Right lobe of liver (tissue), 6 donors: ENCODE measurements around the gene ETFA. TPM values are rescaled to one million over a fixed set of nuclear protein-coding genes. Genes with fewer than 3 reads are reported as not detected.

ENCODE experiments used
- ATAC-seq, 4 donors: fragments of 200-7000 bp; cut with Tn5 transposase; one replicate each; pipeline ENCODE4 v1.9.1; 2020; ENCODE audit warnings: mild to moderate bottlenecking in 4 of 4, moderate library complexity in 4 of 4
- DNase-seq, 3 donors: peaks; one replicate each; pipeline ENCODE4 v3.0.0-alpha.2; 2020
- H3K27ac ChIP-seq, 3 donors: fragments of 200-600 bp; one replicate each; pipeline ENCODE4 v1.8.0; 2022
- H3K27me3 ChIP-seq, 2 donors: fragments of 200-600 bp; one replicate each; pipeline ENCODE4 v1.8.0; 2022
- H3K36me3 ChIP-seq, 4 donors: fragments of 200-600 bp; sonication (generic) in 1 of 4; one replicate each; pipeline versions ENCODE4 v1.5.1 to v1.8.0; 2017 to 2022; ENCODE audit warnings: control low read depth in 1 of 4
- H3K4me1 ChIP-seq, 4 donors: fragments of 200-600 bp; sonication (generic) in 1 of 4; one replicate each; pipeline versions ENCODE4 v1.5.1 to v1.8.0; 2017 to 2022; ENCODE audit warnings: control low read depth in 1 of 4
- H3K4me3 ChIP-seq, 3 donors: fragments of 200-600 bp; one replicate each; pipeline ENCODE4 v1.8.0; 2022
- H3K9me3 ChIP-seq, 4 donors: fragments of 200-600 bp; sonication (generic) in 1 of 4; one replicate each; pipeline versions ENCODE4 v1.5.1 to v1.8.0; 2017 to 2022; ENCODE audit warnings: control low read depth in 1 of 4
- CTCF ChIP-seq, 4 donors: fragments of 200-600 bp in 3 of 4; fragments of 450-650 bp in 1 of 4; IDR thresholded peaks; one replicate each; pipeline versions ENCODE4 v1.5.1 to v1.8.0; 2016 to 2022; ENCODE audit warnings: antibody characterized with exemption in 4 of 4, mild to moderate bottlenecking in 2 of 4
- POLR2A ChIP-seq: fragments of 450-650 bp; IDR thresholded peaks from one replicate; pipeline ENCODE4 v1.6.1; 2017; ENCODE audit warnings: antibody characterized with exemption, mild to moderate bottlenecking
- WGBS: methylation state at CpG from one replicate; pipeline ENCODE4 v1.1.6; 2018; ENCODE audit warnings: low coverage, low lambda C conversion rate; ENCODE audit not compliant: insufficient coverage; ENCODE audit errors: missing lambda C conversion rate; 5-methylcytosine and 5-hydroxymethylcytosine counted together
- intact Hi-C, 2 donors: fragments of 100-400 bp; cut with DNase I; formaldehyde crosslinking; loops; one replicate each; pipeline versions ENCODE4 v1.11.2 to v1.14.1; 2022
- total RNA-seq, 6 experiments: library from RNA; depleted of rRNA in 2 of 6; stranded (reverse); fragments of >200 nt in 2 of 6; fragmentation: NEBNext Ultra II Directional in 3 of 6; extraction: Animal tissue kit (Norgen Biotek cat#: 25700) in 3 of 6; gene quantifications; one replicate each; pipeline versions ENCODE4 v1.1.0 to v1.2.4, GENCODE V29; 2016 to 2023
- donor health status: DM: no; HTN: yes; CAD: no.
- donor health status: DM: no; HTN: no; CAD: no.
- donor health status: DM: no; HTN: no; CAD: no.
- donor health status: DM: no; HTN: yes; CAD: no.
- donor health status: DM: no; HTN: yes; CAD: no.

The ETFA gene
- total RNA-seq, 6 experiments from 2014 or later: 208 to 302 (median 274) TPM

GRCh38 chr15:76168237-76168984, 142.9 kb downstream of the ETFA start:
- DNase-seq (no peak), ATAC-seq (no peak)
- H3K9me3 ChIP-seq: no peaks in the 10 kb centered on the region
- no peak overlapping the region for H3K27ac ChIP-seq
- H3K4me1 ChIP-seq: no peaks in the 10 kb centered on the region
- no peaks in the 10 kb centered on the region for H3K36me3 ChIP-seq
- no peaks in the 10 kb centered on the region for H3K27me3 ChIP-seq
- H3K4me3 ChIP-seq: no peak overlapping the region
- intact Hi-C loops: no loop called here
- WGBS: 74% methylated on average over 5 of the region's 14 CpGs
- TF ChIP-seq POLR2A: no peak
- TF ChIP-seq CTCF (IDR thresholded peaks at IDR 0.05): no peak

- DNase-seq (no peak), ATAC-seq (no peak)
- H3K27me3 ChIP-seq: no peaks in the 10 kb centered on the region
- WGBS: 90% methylated on average over 5 of the region's 15 CpGs
- H3K4me3 ChIP-seq: no peak overlapping the region
- no peaks in the 10 kb centered on the region for H3K36me3 ChIP-seq
- intact Hi-C loops: no loop called here
- no peak for TF ChIP-seq CTCF (IDR thresholded peaks at IDR 0.05)
- no peak for TF ChIP-seq POLR2A
- no peaks in the 10 kb centered on the region for H3K9me3 ChIP-seq
- no peaks in the 10 kb centered on the region for H3K4me1 ChIP-seq
- H3K27ac ChIP-seq: no peak overlapping the region
Observed at GRCh38 chr15:76165951-76166350, 145.3 kb downstream of the ETFA start.

Other genes starting within 250 kb of the ETFA start
- not detected for gene ISL2, start 25.3 kb upstream of the ETFA start, total RNA-seq